Activated T-cell treated with anti-CD3 and anti-CD28 coated beads for 1 hour (primary cell): ENCODE measurements around the gene COL7A1.

ENCODE experiments used
- DNase-seq: peaks from one replicate; pipeline ENCODE4 v3.0.0-alpha.2; 2020; ENCODE audit warnings: low read depth

Gene COL7A1

GRCh38 chr3:48595075-48595525 lies at the start of gene COL7A1:
TSS of gene COL7A1 (minus strand) at chr3:48595329. CDS start at chr3:48595159, 170 bp downstream.
- no peak for DNase-seq

DNA sequence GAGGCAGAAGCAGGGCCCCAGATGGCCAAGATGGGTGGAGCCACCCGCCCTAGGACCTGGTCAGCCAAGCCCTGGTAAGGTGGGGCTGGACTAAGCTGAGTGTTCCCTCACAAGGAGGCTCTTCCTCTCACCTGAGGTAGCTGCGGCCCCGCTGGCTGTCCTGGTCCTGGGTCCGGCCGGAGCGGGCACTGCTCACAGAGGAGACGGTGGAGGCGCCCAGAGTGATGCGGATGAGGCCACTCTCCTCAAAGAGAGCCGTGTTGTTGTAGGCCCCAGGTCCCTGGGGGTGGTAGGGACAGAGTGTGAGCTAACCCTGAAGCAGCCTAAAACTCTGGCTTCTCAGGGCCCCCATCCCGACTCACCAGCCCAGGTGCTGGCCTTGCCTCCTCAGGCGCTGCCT lies 47.5 kb upstream of the COL7A1 start:
- DNase-seq: no peak

GRCh38 chr3:48641396-48641795 lies 46.3 kb upstream of the COL7A1 start:
- DNase-seq: no peak

GRCh38 chr3:48639944-48640606 lies 44.9 kb upstream of the COL7A1 start:
- DNase-seq: no peak

DNA sequence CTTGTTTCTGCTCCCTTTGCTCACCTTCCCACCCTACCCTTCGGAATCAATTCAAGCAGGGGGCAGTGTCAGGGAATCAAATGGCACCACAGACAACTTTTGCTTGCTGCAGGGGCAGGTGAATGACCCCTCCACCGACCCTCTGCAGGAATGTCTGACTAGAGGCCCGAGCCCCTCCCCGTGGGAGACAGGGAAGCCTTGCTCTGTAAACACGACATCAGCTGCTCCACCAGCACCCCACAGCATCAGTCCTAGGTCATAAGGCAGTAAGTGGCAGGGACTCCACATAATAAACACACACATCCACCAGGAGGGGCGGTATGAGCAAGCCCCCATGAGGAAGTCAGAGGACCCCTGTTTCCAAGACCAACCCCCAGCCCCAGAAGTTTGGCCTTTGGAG lies 42.2 kb upstream of the COL7A1 start:
- no peak for DNase-seq

DNA sequence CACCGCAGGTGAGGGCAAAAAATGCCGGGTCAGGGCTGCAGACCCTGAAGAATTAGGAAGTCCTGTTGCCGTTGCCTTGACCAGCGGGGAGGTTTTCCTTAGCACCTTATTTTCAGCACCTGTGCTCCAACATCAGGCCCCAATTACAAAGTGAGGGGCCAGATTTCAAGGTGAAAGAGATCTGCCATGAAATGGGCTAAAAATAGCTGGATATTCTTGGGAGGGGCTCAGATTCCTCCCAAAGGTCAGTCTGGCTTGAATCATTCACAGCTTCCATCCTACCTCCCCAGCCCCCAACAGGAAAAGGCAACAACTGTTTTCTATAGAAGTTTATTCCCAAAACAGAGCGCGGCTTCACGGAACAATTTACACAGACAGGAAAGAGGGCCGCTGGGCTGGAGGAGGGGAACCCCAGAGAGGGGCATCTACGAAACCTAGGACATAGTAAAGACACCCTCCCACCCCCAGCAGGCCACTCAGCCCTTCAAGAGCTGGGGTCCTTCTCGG lies 41.1 kb upstream of the COL7A1 start:
- DNase-seq: no peak

DNA sequence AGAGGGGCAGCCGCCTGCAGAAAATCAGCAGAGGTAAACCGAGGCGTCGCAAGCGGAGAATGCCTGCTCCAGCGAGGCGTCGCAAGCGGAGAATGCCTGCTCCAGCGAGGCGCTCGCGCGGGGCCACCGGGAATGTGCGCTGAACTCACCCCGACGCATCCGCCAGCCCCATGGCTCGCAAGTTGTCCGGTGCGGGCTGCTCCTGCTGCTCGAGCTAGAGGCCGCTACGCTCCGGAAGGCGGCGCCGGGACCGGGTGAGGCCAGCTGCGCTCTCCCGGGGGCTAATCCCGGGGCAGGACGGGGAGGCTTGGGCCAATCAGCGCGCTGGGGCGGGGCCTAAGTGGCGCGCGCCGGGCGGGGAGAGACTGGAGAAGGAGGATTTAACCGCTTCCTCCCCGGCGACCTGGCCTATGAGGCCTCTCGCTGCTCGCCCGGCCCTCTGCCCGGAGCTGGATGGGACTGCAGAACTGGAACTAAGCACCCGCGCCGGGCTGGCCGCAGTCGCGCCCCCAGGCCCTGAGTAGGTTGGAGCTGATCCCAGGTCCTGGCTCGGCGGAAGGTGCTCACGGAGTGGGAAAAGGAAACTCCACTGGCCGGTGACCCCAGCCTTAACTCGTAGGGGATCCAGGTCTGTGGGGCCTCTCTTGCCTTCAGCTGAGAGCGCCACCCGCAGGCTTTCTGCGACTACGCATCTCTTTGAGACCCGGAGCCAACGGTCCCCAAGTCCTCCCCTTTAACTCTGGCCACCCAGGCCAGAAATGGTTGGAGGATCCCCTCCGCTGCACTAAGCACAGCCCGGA lies 40.3 kb upstream of the COL7A1 start, which contains the start of gene SLC26A6:
Gene SLC26A6, minus strand, starts transcription at position 240 of the 800 bp plus-strand sequence. Its CDS starts 68 bp downstream, at position 172.
- peak; percentile 93 for DNase-seq

- DNase-seq: peak; percentile 42
Measured at GRCh38 chr3:48634661-48635221, 39.6 kb upstream of the COL7A1 start.

DNA sequence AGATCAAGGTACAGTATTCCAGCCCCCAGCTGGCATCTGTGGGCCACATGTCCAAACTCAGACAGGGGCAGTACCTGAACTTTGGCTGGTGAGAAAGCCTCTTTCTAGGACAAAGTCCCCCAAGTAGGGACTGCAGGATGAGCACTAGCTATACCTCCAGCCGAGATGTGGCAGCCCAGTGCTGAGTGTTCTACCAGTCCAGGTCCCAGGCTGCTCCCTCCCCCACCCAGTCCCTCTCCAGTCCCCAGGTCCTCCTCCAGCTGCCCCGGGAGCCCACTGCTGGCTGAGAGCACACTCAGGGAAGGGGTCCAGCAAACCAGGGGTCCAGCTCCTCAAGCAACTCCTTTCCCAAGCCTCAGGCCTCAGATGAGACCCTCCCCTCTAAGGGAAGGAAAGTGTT lies 38.6 kb upstream of the COL7A1 start:
- DNase-seq: no peak

DNA sequence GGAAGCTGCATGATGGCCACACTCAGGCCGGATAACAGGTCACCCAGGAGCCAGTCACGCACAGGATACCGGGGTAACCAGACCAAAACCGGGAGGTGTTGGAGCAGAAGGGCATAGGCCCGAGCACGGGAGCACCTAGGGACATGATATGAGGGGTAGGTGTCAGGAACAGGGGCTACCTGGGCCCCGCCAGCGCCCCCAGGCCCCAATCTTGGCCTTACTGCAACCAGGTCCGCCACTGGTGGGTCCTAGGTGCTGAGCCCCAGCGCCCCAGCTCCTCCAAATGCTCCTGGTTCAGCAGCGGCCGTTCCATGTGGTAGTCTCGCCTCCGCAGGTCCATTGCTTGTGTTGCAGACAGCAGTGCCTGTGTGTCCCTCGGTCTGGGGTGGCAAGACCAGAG lies 38.1 kb upstream of the COL7A1 start:
- DNase-seq: no peak

- DNase-seq: no peak
Measured at GRCh38 chr3:48631516-48632448, 36.7 kb upstream of the COL7A1 start.

DNA sequence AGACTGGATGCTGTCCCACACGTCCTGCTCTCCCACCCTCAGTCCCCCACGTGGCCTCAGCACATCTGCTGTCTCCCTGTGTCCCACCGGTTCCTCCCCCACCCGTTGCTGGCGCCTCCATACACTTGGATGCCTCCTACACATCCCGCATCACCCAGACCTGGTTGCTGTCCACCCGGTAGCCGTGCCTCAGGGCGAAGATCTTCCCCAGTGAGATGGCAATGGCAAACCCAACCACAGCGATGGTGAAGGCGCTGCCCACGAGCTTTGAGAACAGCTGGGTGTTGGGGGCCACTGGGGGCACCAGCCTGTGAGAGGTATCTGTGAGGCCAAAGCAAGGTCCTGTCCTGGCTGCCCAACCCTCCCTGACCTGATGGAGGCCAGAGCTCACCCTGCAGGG lies 35.7 kb upstream of the COL7A1 start:
- DNase-seq: no peak

- DNase-seq: no peak
Measured at GRCh38 chr3:48630407-48630806, 35.3 kb upstream of the COL7A1 start.

- DNase-seq: no peak
Measured at GRCh38 chr3:48629894-48630293, 34.8 kb upstream of the COL7A1 start.

DNA sequence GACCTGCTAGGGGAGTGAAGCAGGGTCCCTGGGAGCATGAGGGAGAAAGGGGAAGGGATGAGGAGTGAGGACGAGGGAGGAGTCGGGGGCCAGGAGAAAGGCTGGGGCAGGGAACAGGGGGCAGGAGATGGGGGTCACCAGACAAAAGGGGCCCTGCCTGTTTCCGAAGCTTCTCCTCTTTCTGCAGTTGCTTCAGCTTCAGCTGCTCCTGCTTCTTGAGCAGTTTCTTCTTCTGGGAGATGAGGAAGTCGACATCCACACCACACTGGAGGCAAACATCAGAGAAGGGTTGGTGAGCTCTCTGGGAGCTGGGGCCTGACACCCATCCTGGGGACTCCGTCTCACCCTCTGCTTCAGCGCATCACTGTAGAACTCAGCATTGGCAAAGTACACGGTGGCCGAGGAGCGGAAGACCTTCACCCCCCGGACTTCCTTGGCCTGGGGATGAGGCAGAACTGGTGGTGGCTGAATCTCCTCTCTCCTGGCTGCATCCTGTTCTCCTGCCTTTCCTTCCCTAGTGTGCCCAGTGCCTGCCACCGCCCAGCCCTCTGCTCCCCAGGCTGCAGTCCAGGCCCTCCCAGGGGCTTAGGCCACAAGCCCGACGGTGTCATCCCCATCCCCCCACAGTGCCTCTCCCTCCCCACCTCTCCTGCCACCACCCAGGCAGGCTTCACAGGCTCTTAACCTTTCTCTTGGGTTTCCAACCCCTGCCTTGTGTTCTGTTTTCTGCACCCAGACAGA lies 33.3 kb upstream of the COL7A1 start:
- DNase-seq: no peak

DNA sequence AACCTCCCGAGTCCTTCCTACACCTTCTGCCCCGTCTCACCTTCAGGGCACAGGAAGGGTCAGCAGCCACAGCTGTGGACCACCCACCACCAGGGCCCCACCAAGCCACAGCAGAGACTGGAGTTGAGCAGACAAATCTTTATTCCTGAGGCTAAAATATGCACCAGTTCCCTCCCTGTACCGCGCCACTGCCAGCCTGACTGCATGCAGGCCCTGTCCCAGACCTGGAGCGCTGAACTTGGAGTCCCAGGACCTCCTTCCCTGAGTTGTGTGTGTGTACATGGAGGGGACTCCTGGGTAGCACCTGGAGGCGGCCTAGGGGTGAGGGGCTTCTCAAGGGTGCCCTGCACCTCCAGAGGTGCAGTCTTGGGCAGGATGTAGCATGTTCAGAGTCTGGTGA lies 30.5 kb upstream of the COL7A1 start:
- no peak for DNase-seq

DNA sequence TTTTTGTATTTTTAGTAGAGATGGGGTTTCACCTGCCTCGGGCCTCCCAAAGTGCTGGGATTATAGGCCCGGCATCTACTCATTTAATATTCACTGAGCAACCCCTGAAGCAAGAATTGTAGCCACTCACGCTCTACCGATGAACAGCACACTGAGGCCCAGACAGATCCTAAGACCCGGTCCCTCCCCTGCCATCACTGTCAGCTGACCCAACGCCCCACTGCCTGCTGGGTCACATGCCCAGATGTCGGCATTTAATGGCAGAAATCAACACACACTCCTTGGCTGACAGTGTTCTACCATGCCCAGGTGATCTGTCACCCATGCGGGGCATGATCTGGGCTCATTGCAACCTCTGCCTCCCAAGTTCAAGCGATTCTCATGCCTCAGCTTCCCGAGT lies 29.6 kb upstream of the COL7A1 start:
- DNase-seq: no peak

DNA sequence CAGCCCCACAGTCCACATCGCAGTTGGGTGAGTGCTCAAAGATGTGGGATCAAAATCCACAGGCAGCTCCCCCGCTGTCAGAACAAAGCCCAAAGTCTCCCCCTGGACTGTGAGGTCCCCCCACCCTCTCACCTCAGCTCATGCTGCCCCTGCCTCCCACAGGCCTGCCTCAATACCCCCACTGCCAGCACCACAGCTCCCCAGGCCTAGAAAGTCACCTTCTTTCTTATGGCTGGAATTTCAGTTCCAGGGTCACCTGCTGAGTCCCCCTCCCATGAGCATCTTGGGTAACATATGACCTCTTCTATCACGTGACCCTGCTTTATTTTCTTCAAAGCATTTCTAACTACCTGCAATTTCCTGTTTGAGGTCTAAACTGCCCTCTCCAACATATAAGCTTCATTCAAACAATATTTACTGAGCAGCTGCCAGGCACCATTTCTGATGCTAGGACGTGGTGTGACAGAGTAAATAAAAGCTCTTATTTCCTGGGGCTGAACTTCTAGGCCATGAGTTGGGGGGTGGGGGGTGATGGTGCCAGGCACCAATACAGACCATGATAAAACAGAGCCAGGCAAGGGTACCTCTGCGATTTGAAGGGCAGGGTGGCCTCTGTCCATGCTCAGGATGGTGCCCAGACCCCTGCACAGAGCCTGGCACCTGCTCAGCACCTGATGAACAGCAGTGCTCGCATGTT lies 28.9 kb upstream of the COL7A1 start:
- DNase-seq: no peak

- no peak for DNase-seq
Measured at GRCh38 chr3:48621461-48621869, 26.3 kb upstream of the COL7A1 start, which contains the start of gene TMEM89. TSS of gene TMEM89 (minus strand) at chr3:48621769. CDS start at chr3:48621756, 13 bp downstream.
